Activated CD4-positive, CD25-positive, alpha-beta regulatory T cell treated with anti-CD3 and anti-CD28 coated beads, Interleukin-2, amount 50 U/mL, for 24 hours (primary cell): ENCODE data around the gene IARS1.

Source experiments
- ATAC-seq, 2 donors: fragments of 150-1000 bp; cut with Tn5 transposase; one replicate each; pipeline ENCODE4 v1.10.0; 2021; ENCODE audit warnings: mild to moderate bottlenecking in 1 of 2, moderate library complexity in 1 of 2

The IARS1 gene

GRCh38 chr9:92293452-92294296, at the start of gene IARS1:
IARS1 (minus strand) TSS chr9:92293697; CDS start chr9:92289419, 4,278 bp downstream.
- ATAC-seq = peak; percentile 97

GRCh38 chr9:92342825-92343488, 49.5 kb upstream of the IARS1 start:
- no peak for ATAC-seq

GRCh38 chr9:92341578-92341977, 48.1 kb upstream of the IARS1 start:
- ATAC-seq = no peak

GRCh38 chr9:92333282-92333634, 39.8 kb upstream of the IARS1 start:
- ATAC-seq = no peak

GRCh38 chr9:92332577-92333281, 39.2 kb upstream of the IARS1 start:
- ATAC-seq = no peak

GRCh38 chr9:92328225-92328624, 34.7 kb upstream of the IARS1 start:
- ATAC-seq = no peak

- ATAC-seq = no peak
Observed at GRCh38 chr9:92327283-92327850, 33.9 kb upstream of the IARS1 start.

GRCh38 chr9:92325991-92326500, 32.5 kb upstream of the IARS1 start:
- ATAC-seq = no peak

- peak; percentile 94 for ATAC-seq
Observed at GRCh38 chr9:92325269-92325990, 31.9 kb upstream of the IARS1 start, which contains the start of the genes CENPP and NOL8. CENPP (plus strand) TSS chr9:92325953. NOL8 (minus strand) TSS chr9:92325350; CDS start chr9:92324161, 1,189 bp downstream.

- ATAC-seq = peak; percentile 18 to 22
Observed at GRCh38 chr9:92324889-92325268, 31.4 kb upstream of the IARS1 start.

- ATAC-seq = no peak
Observed at GRCh38 chr9:92324431-92324830, 30.9 kb upstream of the IARS1 start.

- ATAC-seq = peak; percentile 35 to 55
Observed at GRCh38 chr9:92315456-92315855, 22.0 kb upstream of the IARS1 start.

GRCh38 chr9:92313624-92314012, 20.1 kb upstream of the IARS1 start:
- no peak for ATAC-seq

- no peak for ATAC-seq
Observed at GRCh38 chr9:92312887-92313623, 19.6 kb upstream of the IARS1 start.

- no peak for ATAC-seq
Observed at GRCh38 chr9:92310562-92310961, 17.1 kb upstream of the IARS1 start.

GRCh38 chr9:92308893-92309292, 15.4 kb upstream of the IARS1 start:
- ATAC-seq = no peak

GRCh38 chr9:92300936-92301335, 7.4 kb upstream of the IARS1 start:
- no peak for ATAC-seq

- no peak for ATAC-seq
Observed at GRCh38 chr9:92299116-92299515, 5.6 kb upstream of the IARS1 start.

GRCh38 chr9:92298036-92298435, 4.5 kb upstream of the IARS1 start:
- no peak for ATAC-seq

GRCh38 chr9:92297611-92298010, 4.1 kb upstream of the IARS1 start:
- no peak for ATAC-seq

GRCh38 chr9:92295827-92296258, 2.3 kb upstream of the IARS1 start:
- ATAC-seq = no peak
